Amniotic epithelial cell (primary cell): ENCODE results near the gene SEPHS1.
"Not testable (repeated sequence)": the region's sequence is repeated elsewhere in the genome, so short reads cannot be mapped to it uniquely, and the experiment has no call there.

Source experiments
- DNase-seq: peaks from one replicate; pipeline ENCODE4 v3.0.0-alpha.2; 2010; ENCODE audit warnings: low read depth

The SEPHS1 gene

DNA sequence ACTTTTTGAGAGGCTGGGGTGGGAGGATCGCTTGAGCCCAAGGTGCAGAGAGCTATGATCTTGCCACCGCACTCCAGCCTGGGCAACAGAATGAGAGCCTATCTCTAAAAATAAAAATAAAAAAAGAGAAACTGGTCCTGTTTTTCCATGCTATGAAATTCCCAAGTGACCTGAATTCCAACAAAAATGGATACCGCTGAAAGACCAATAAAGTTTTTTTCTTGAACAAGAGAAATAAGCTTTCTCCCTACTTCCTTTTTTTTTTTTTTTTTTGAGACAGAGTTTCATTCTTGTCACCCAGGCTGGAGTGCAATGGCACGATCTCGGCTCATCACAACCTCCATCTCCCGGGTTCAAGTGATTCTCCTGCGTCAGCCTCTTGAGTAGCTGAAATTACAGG lies 12.5 kb upstream of the SEPHS1 start:
- DNase-seq = no peak

- DNase-seq = no peak
Observed at GRCh38 chr10:13356392-13356791, 8.3 kb upstream of the SEPHS1 start.

DNA sequence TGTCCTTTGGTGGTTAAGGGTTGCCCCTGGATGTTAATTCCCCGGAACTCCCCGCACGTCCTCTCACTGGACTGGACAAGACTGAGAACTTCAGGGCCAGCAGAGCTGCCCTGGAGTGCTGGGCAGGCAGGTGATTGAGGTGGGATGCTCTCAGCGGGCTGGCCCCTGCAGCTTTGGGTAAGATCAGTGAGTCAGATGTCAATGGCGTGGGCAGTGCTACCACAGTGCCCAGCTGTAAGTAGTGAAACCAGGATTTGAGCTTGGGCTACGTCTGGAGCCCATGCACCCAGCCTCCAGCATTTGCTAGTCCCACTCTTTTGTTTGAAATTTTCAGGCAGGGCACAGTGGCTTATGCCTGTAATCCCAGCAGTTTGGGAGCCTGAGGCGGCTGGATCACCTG lies 6.7 kb upstream of the SEPHS1 start:
- no peak for DNase-seq

GRCh38 chr10:13352519-13352918 lies 4.4 kb upstream of the SEPHS1 start:
- no peak for DNase-seq

GRCh38 chr10:13351340-13351915 lies 3.3 kb upstream of the SEPHS1 start:
- DNase-seq = no peak

- peak; percentile 65 for DNase-seq
Observed at GRCh38 chr10:13349463-13350274, 1.6 kb upstream of the SEPHS1 start.

DNA sequence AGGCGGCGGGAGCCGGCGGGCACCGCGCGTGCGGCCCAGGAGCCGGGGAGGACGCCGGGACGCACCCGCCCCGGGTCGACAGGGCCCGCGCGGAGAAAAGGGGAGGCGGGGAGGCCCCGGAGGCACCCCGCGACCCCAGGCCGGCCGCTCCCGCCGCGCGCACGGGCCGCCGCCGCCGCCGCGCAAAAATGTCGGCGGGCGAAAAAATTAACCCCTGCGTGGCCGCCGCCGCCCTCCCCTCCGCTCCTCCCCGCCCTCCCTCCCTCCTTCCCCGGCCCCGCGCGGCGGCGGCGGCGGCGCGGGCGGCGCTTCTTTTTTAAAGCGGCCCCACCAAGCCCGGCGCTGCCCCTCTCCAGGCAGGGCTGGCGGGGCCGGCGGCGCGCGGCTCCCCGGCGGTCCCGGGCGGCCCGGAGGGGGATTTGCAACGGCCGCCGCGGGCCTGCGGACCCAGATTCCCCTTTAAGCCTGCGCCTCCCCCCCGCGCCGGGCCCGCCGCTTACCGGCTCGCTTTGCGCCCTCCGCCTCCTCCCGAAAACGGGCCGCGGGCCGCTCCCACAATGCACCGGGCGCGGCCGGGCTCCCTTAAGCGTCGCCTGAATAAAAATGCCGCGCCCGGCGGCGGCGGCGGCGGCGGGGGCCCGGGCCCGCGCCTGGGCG lies 465 bp downstream of the SEPHS1 start:
- DNase-seq = peak; percentile 71

GRCh38 chr10:13347043-13347499 lies 1.0 kb downstream of the SEPHS1 start:
- DNase-seq = no peak

GRCh38 chr10:13346283-13347042 lies 1.6 kb downstream of the SEPHS1 start:
- peak; percentile 62 for DNase-seq

DNA sequence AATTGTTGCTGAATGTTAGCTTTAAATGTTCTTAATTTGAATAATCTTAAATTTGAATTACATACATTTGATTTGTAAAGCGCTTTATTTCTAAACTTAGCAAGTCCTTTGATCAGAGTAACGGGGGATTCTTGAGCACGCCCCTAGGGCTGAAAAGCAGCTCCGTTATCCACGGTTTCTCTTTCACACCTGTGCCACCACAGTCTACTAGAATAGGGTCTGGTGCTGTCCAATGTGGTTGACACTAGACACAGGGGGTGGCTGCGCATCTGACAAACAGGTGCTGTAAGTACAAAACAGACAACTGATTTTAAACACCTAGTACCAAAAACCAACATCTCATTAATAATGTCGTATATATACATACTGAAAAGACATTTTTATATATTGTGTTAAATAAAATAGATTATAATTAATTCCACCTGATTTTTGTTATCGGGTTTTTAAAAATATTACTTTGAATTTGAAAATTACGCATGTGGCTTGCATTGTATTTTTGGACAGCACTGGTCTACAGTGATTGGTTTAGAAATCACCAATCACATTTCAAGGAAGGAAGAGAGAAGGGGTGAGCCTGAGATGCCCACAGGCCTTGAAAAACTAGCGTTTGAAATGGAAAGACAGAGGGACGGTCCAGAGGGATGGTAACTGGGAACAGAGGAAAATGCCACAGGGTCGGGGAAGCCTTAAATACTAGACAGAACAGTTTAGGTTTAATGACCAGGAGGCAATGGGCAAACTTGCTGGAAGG lies 7.3 kb downstream of the SEPHS1 start:
- DNase-seq = no peak

DNA sequence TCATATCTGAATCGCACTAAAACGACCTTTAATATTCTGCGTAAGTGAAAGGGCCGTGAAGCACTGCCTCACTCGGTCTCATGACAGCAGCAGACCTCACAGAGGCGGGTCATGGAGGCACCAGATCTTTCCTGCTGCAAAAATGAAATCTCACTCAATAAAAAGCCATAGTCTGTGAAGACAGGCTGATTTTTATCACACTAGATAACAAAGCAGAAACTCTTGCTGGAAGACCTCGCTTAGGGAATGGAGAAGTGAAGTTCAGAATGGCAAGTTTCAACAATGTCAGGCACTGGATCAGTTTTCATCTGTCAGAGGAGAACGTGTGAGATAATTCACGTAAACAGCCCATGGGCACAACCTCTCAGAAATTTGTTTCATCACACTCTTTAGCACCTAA lies 8.0 kb downstream of the SEPHS1 start:
- no peak for DNase-seq

- DNase-seq = no peak
Observed at GRCh38 chr10:13338390-13339110, 9.5 kb downstream of the SEPHS1 start.

DNA sequence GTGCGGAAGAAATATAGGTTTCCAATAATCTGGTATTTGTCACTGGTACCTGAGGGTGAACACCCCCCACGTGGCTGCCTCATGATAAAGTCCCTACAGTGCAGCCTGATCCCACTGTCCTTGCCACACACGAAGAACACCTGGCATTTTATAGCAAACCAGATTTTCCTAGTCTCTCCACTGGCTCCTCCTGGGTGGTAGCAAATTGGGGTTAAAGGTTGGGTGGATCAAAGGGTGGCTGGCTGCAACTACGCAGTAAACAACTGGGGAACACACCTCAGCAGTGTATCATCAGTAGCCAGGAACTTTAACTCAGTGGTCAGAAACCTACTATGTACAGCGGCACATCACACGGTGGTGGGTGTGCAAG lies 10.3 kb downstream of the SEPHS1 start:
- no peak for DNase-seq

GRCh38 chr10:13337128-13337826 lies 10.8 kb downstream of the SEPHS1 start:
- no peak for DNase-seq

- DNase-seq = no peak
Observed at GRCh38 chr10:13335881-13336280, 12.2 kb downstream of the SEPHS1 start.

DNA sequence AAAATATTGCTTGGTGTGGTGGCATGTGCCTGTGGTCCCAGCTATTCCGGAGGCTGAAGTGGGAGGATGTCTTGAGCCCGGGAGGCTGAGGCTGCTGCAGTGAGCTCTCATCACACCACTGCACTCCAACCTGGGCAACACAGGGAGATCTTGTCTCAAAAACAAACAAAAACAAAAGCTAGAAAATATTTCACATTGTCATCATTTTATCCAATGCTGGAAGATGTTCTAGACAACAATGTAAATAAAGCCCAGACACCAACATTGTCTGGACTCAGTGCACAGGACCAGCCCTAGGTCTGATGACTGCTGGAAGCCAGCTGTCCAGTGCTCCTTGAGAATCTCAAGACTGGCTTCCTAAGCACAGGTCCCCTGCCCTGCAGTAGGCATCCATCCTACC lies 13.5 kb downstream of the SEPHS1 start:
- no peak for DNase-seq

DNA sequence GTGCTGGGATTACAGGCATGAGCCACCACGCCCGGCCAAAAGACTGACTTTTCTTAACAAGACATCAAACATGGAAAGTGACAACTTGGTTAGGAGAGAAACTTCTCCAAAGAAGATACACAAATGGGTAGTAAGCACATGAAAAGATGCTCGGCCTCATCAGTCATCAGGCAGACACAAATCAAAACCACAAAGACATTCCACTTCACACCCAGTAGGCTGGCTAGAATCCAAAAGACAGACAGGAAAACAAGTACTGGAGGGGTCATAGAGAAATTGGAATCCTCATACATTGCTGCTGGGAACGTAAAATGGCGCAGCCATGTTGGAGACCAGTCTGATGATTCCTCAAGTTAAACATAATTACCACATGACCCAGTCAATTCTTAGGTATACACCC lies 16.4 kb downstream of the SEPHS1 start:
- peak; percentile 34 for DNase-seq

DNA sequence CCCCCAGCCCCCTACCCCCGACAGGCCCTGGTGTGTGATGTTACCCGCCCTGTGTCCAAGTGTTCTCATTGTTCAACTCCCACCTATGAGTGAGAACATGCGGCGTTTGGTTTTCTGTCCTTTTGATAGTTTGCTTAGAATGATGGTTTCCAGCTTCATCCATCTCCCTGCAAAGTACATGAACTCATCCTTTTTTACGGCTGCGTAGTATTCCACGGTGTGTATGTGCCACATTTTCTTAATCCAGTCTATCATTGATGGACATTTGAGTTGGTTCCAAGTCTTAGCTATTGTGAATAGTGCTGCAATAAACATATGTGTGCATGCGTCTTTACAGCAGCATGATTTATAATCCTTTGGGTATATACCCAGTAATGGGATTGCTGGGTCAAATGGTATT lies 17.1 kb downstream of the SEPHS1 start:
- DNase-seq = not testable (repeated sequence)

DNA sequence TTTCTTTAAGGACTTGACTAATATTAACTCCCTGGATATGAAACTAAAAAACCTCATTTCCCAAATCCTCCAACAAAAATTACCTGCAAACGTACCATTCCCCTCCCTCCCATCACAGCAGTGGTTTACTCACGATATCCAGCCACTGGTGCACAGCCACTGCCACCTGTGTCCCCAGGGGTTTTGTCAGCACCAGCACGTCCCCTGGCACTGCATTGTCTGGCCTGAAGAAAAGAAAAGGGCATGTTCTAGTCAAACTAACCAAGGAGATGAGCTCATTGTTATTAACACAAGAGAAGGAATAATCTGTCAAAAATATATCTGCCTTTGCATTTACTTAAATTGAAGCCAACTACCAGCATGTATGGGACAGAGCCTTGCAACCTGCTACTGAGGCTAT lies 18.5 kb downstream of the SEPHS1 start:
- no peak for DNase-seq

- DNase-seq = no peak
Observed at GRCh38 chr10:13328613-13329012, 19.5 kb downstream of the SEPHS1 start.

- DNase-seq = no peak
Observed at GRCh38 chr10:13328126-13328525, 20.0 kb downstream of the SEPHS1 start.
